ENCODE results near the gene CHD9NB. TPM values are rescaled to one million over a fixed set of nuclear protein-coding genes. Genes with fewer than 3 reads are reported as not detected.
"Not testable (repeated sequence)": the region's sequence is repeated elsewhere in the genome, so short reads cannot be mapped to it uniquely, and the experiment has no call there.

The CHD9NB gene
- total RNA-seq, 1 donor from 2014 or later: 1.1 TPM

DNA sequence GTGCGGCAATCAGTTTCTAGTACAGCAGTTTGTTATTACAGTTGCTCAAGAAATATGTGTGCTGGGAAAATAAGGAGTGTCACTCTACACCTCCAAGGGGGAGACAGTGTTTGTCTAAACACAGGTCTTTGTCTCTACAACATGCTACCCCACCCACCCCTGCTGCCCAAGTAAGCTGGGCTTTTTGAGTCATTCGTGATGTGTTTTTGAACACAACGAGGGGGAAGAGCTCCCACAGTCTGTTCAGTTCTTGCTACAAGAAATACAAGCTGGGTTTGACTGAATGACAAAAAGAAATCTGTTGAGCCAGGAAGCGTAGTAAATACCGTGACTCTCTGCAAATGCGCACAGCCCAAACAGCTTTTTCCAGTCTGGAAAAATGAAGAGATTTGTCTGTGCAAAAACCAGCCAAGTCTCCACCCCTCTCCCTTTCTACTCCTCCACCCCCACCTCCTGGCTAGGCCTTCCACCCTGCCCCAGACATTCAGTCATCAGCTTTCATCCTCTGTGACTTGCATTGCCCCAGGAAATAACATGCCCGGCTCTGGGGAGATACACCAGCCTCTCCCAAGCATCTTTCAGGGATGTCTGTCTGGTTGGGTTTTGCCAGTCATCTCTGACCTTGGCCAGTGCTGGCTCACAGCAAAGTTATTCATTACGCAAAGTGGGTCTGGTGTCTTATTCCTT, 27.8 kb upstream of the CHD9NB start:
- intact Hi-C loops (cut with micrococcal nuclease): no loop called here
- peaks cover 3% of the 10 kb centered on the region for H3K36me3 Mint-ChIP-seq (ENCODE audit: low read depth)
- no peak overlapping the region for H3K4me3 Mint-ChIP-seq
- H3K27me3 Mint-ChIP-seq (ENCODE audit: insufficient read depth): peaks cover under 1% of the 10 kb centered on the region
- no peak for DNase-seq (ENCODE audit: low spot score)
- peaks cover 3% of the 10 kb centered on the region for H3K9me3 Mint-ChIP-seq
- H3K4me1 Mint-ChIP-seq (ENCODE audit: low read depth): peaks cover 5% of the 10 kb centered on the region
- no peak overlapping the region for H3K27ac Mint-ChIP-seq

DNA sequence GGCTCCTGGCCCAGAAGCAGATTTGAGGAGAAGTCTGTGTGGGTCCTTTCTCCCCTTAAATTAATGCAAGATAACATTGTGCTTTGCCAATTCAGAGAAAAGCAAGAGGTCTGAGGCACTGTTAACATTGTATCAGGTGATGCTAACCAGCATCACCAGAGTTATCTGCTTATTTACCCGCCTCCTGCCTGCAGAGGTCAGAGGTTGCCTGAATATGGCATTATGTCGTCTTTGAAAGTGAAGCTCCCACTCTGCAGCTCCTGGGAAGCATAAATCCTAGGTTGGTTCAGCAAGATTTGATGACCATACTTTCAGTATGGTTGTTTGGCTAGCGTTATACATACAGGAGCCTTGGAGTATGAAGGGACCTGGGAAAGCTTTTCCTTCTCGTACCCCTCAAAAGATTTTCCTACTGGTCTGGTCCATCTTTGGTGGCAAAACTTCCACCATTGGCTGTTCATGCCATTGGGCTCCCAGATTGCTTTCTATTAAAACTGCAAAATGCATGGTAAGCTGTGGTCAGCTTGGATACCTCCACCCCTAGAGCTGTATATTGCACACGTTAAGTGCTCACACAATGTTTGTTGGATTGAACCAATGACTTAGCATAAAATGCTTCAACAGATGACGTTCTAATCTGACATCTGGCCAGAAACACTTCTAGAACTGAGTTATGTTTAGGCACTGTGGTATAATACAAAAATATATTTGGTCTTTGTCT, 26.2 kb upstream of the CHD9NB start:
- intact Hi-C loops (cut with micrococcal nuclease): no loop called here
- Mint-ChIP-seq H3K27me3 (ENCODE audit: insufficient read depth) (no peaks in the 10 kb centered on the region), H3K27ac (no peak overlapping the region)

DNA sequence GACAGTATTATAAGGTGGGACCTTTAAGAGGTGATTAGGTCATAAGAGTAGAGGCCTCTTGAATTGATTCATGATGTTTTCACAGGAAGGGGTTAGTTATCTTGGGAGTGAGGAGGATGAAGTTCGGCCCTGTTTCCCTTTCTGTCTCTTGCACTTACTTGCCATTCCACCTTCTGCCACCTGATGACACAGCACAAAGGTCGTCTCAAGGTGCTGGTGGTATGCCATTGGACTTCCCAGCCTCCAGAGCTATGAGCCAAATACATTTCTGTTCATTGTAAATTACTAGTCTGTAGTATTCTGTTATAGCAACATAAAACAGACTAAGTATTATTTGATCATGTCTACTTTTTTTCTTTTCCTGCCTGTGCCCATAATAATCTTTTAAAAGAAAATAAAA, 25.6 kb upstream of the CHD9NB start:
- Mint-ChIP-seq H3K36me3 (ENCODE audit: low read depth) (peaks cover 3% of the 10 kb centered on the region), H3K27me3 (ENCODE audit: insufficient read depth) (no peaks in the 10 kb centered on the region), H3K4me1 (ENCODE audit: low read depth) (no peaks in the 10 kb centered on the region), H3K4me3 (no peak overlapping the region), H3K27ac (no peak overlapping the region), H3K9me3 (peaks cover 4% of the 10 kb centered on the region)
- intact Hi-C loops (cut with micrococcal nuclease): no loop called here
- no peak for DNase-seq (ENCODE audit: low spot score)

More for the DNA sequence above, 26.2 kb upstream of the CHD9NB start:
- Mint-ChIP-seq H3K4me3 (no peak overlapping the region), H3K4me1 (ENCODE audit: low read depth) (peaks cover 2% of the 10 kb centered on the region), H3K9me3 (peaks cover 4% of the 10 kb centered on the region), H3K36me3 (ENCODE audit: low read depth) (peaks cover 3% of the 10 kb centered on the region)
- no peak for DNase-seq (ENCODE audit: low spot score)

DNA sequence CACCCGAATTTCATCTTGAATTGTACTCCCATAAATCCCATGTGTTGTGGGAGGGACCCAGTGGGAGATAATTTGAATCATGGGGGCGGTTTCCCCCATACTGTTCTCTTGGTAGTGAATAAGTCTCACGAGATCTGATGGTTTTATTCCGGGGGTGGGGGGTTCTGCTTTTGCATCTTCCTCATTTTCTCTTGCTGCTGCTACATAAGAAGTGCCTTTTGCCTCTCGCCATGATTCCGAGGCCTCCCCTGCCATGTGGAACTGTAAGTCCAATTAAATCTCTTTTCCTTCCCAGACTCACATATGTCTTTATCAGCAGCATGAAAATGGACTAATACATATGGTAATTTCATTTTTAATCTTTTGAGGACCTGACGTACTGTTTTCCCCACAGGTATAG, 22.8 kb upstream of the CHD9NB start:
- H3K4me3 Mint-ChIP-seq; H3K27me3 Mint-ChIP-seq (ENCODE audit: insufficient read depth); intact Hi-C loops (cut with micrococcal nuclease); DNase-seq (ENCODE audit: low spot score); H3K9me3 Mint-ChIP-seq; H3K4me1 Mint-ChIP-seq (ENCODE audit: low read depth); H3K36me3 Mint-ChIP-seq (ENCODE audit: low read depth); H3K27ac Mint-ChIP-seq: not testable (repeated sequence)

DNA sequence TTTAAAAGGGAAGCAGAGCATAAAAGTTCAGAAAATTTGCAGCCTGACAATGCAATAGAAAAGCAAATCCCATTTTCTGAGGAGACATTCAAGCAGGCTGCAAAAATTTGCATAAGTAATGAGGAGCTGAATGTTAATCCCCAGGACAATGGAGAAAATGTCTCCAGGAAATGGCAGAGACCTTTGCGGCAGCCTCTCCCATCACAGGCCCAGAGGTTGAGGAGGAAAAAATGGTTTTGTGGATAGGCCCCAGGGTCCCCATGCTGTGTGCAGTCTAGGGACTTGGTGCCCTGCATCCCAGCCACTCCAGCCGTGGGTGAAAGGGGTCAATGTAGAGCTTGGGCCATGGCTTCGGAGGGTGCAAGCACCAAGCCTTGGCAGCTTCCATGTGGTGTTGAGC, 21.6 kb upstream of the CHD9NB start:
- H3K27ac Mint-ChIP-seq; H3K9me3 Mint-ChIP-seq; intact Hi-C loops (cut with micrococcal nuclease); H3K36me3 Mint-ChIP-seq (ENCODE audit: low read depth); DNase-seq (ENCODE audit: low spot score); H3K27me3 Mint-ChIP-seq (ENCODE audit: insufficient read depth); H3K4me1 Mint-ChIP-seq (ENCODE audit: low read depth); H3K4me3 Mint-ChIP-seq: not testable (repeated sequence)

DNA sequence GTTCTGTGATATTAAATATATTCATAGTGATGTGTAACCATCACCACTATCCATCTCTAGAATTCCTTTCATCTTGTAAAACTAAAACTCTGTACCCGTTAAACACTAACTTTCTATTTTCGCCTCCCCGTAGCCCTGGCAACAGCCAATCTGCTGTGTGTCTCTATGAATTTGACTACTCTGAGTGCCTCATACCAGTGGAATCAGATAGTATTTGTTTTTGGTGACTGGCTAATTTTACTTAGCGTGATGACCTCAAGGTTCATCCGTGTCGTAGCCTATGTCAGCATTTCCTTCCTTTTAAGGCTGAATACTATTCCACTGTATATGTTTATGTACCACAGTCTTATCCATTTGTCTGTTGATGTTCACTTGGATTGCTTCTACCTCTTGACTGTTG, 20.3 kb upstream of the CHD9NB start:
- intact Hi-C loops (cut with micrococcal nuclease): no loop called here
- Mint-ChIP-seq H3K9me3 (peaks cover 4% of the 10 kb centered on the region), H3K27ac (no peak overlapping the region), H3K4me1 (ENCODE audit: low read depth) (peaks cover 14% of the 10 kb centered on the region), H3K4me3 (no peak overlapping the region), H3K36me3 (ENCODE audit: low read depth) (peaks cover 14% of the 10 kb centered on the region), H3K27me3 (ENCODE audit: insufficient read depth) (no peaks in the 10 kb centered on the region)
- DNase-seq (ENCODE audit: low spot score): no peak

DNA sequence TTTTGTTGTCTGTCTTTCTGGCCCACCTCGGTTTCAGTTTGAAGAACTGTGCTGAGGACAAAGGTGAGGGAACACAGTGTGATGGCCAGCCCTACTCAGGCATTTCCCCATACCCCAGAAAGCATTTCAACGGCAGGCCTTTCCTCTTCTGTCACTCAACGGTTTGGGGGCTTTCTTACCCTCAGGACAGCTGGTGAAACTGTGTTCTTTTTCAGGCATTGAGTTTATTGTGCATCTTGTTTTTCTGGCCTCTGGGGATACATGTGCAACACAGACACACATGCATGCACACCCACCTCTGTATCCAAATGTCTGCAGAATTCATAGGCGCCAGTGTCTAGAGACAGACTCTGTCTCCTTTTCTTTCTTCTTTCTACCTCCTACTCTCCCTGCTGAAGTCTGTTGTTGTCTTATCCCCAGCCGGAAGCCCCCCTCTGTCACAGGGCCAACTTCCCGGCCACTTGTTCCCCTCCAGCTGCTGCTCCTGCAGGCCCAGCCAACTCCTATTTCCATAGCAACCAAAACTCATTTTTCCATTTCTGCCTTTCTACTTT, 19.1 kb upstream of the CHD9NB start:
- Mint-ChIP-seq H3K9me3 (peaks cover 4% of the 10 kb centered on the region), H3K4me1 (ENCODE audit: low read depth) (peaks cover 16% of the 10 kb centered on the region), H3K27ac (no peak overlapping the region), H3K36me3 (ENCODE audit: low read depth) (peaks cover 14% of the 10 kb centered on the region), H3K4me3 (no peak overlapping the region), H3K27me3 (ENCODE audit: insufficient read depth) (no peaks in the 10 kb centered on the region)
- intact Hi-C loops (cut with micrococcal nuclease): no loop called here
- no peak for DNase-seq (ENCODE audit: low spot score)

DNA sequence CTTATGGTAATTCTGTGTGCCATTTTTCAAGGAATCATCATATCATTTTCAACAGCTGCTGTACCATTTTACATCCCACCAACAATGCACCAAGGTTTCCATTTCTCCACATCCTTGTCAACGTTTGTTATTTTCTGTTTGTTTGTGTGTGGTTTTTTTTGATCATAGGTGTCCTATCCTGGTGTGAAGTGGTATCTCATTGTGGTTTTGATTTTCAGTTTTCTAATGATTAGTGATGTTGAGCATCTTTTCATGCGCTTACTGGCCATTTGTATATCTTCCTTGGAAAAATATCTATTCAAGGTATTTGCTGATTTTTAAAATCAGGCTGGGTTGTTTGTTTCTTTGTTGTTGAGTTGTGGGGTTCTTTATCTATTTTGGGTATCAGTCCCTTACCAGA, 17.1 kb upstream of the CHD9NB start:
- Mint-ChIP-seq H3K36me3 (ENCODE audit: low read depth) (peaks cover 11% of the 10 kb centered on the region), H3K27me3 (ENCODE audit: insufficient read depth) (no peaks in the 10 kb centered on the region), H3K4me1 (ENCODE audit: low read depth) (peaks cover 19% of the 10 kb centered on the region)

DNA sequence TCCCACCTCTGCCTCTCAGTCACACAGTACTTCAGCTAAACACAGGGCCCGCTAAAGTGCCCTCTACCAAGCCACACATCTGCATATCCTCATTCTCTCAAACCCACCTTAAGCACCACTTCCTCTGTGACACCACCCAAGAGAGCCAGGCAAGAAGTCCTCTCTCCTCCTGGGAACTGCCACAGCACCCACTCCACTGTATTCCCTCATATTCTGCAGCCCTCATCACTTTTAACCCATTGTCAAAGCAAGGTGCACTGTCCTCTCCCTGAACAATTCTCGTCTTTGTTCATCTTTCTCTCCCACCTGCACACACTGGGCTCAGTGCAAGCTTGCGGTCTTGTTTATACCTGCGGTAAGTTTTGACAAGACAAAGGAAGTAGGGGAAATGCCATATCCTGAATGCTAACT, 15.7 kb upstream of the CHD9NB start:
- Mint-ChIP-seq H3K4me3 (no peak overlapping the region), H3K27ac (no peak overlapping the region), H3K36me3 (ENCODE audit: low read depth) (peaks cover 11% of the 10 kb centered on the region), H3K4me1 (ENCODE audit: low read depth) (peaks cover 19% of the 10 kb centered on the region), H3K27me3 (ENCODE audit: insufficient read depth) (no peaks in the 10 kb centered on the region), H3K9me3 (no peaks in the 10 kb centered on the region)
- DNase-seq (ENCODE audit: low spot score): no peak
- intact Hi-C loops (cut with micrococcal nuclease): no loop called here

More for the DNA sequence above, 17.1 kb upstream of the CHD9NB start:
- Mint-ChIP-seq H3K27ac (no peak overlapping the region), H3K4me3 (no peak overlapping the region), H3K9me3 (no peaks in the 10 kb centered on the region)
- DNase-seq (ENCODE audit: low spot score): no peak
- intact Hi-C loops (cut with micrococcal nuclease): no loop called here

DNA sequence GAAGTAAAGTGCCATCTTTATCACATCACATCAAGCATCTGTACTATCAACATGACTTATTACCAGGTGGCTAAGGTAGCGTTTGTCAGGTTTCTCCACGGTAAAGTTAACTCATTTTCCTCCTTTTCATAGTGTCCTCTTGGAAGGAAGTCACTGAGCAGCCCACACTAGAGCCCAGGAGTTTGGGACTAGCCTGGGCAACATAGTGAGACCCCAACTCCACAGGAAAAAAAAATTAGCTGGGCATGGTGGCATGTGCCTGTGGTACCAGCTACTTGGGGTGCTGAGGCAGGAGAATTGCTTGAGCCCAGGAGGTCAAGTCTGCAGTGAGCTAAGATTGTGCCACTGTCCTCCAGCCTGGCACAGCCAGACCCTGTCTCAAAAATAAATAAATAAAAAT, 15.0 kb upstream of the CHD9NB start:
- H3K27me3 Mint-ChIP-seq (ENCODE audit: insufficient read depth): no peaks in the 10 kb centered on the region
- no peak overlapping the region for H3K27ac Mint-ChIP-seq
- DNase-seq (ENCODE audit: low spot score): no peak
- no peaks in the 10 kb centered on the region for H3K9me3 Mint-ChIP-seq
- H3K4me3 Mint-ChIP-seq: no peak overlapping the region
- H3K4me1 Mint-ChIP-seq (ENCODE audit: low read depth): peaks cover 19% of the 10 kb centered on the region
- peaks cover 9% of the 10 kb centered on the region for H3K36me3 Mint-ChIP-seq (ENCODE audit: low read depth)
- intact Hi-C loops (cut with micrococcal nuclease): no loop called here

DNA sequence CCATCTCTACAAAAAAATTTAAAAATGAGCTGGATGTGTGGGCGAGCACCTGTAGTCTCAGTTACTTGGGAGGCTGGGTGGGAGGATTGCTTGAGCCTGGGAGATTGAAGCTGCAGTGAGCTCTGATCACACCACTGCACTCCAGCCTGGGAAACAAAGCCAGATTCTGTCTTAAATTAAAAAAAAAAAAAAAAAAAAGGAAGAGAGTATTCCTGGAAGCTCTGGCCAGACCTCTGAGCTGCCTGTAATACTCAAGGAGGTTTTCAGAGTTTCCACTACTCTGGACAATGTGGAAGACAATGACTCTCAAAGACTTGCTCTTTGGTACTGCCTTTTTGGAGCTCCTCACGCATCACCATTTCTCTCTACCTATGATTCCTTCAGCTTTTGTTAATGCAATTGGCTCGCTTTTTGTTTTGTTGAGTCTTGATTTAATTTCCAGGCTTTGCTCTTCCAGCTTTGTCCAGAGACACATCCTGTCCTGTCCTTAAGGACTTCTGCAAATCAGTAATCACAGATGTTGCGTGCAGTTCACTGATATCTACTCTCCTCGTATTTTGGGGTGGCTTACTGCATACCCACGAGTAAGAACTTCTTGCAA, 12.9 kb upstream of the CHD9NB start:
- intact Hi-C loops (cut with micrococcal nuclease): no loop called here
- H3K27ac Mint-ChIP-seq: no peak overlapping the region
- H3K9me3 Mint-ChIP-seq: no peaks in the 10 kb centered on the region
- peaks cover 8% of the 10 kb centered on the region for H3K36me3 Mint-ChIP-seq (ENCODE audit: low read depth)
- H3K27me3 Mint-ChIP-seq (ENCODE audit: insufficient read depth): no peaks in the 10 kb centered on the region
- DNase-seq (ENCODE audit: low spot score): no peak
- peaks cover 35% of the 10 kb centered on the region for H3K4me1 Mint-ChIP-seq (ENCODE audit: low read depth)
- no peak overlapping the region for H3K4me3 Mint-ChIP-seq

DNA sequence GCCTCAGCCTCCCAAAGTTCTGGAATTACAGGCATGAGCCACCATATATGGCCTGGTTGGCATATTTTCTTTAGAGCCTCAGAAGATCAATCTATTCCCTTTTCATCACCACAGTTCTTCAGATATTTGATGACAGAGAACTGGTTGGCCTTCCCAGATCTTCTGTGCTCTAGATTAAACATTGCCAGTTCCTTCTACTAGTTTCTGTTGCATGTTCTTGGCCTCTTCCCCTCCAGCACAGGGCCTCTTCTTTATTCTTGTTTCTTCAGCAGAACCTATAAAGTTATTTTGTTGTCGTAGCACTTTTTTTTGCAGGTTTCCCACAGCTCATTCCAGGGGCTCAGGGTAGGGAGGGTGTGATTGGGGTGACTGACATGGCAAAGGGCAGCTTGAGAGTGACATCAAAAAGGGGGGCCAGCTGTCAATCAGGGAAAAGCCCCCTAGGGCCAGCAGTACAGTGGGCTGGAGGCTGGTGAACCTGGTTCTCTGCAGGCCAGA, 11.4 kb upstream of the CHD9NB start:
- peaks cover 4% of the 10 kb centered on the region for H3K36me3 Mint-ChIP-seq (ENCODE audit: low read depth)
- intact Hi-C loops (cut with micrococcal nuclease): no loop called here
- no peak overlapping the region for H3K27ac Mint-ChIP-seq
- H3K4me1 Mint-ChIP-seq (ENCODE audit: low read depth): peaks cover 28% of the 10 kb centered on the region
- no peak for DNase-seq (ENCODE audit: low spot score)
- H3K27me3 Mint-ChIP-seq (ENCODE audit: insufficient read depth): no peaks in the 10 kb centered on the region
- no peak overlapping the region for H3K4me3 Mint-ChIP-seq
- no peaks in the 10 kb centered on the region for H3K9me3 Mint-ChIP-seq

DNA sequence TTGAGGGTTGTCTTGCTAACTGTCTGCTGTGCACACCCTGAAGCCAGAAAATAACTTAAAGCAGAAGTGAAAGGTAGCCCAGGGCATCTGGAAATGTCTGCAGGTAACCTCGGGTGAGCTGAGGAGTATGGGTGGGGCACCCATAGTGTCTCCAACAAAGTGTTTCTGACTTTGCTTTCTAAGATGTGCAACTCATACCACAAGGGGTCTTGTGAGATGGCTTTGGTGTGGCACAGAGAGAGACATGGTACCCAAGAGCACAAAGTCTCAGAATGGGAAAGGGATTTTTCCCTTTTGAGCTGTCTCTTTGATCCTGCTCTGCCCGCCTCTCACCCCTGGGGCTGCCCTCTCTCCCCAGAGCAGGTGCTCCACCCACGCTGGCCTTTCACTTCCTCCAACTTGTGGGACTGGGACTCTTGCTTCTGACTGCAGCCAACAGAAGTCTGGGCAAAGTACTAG, 9.0 kb upstream of the CHD9NB start:
- Mint-ChIP-seq H3K4me3 (peak overlapping the region; percentile 24), H3K4me1 (ENCODE audit: low read depth) (peaks cover 23% of the 10 kb centered on the region)
- intact Hi-C loops (cut with micrococcal nuclease): no loop called here

More for the DNA sequence above, 9.0 kb upstream of the CHD9NB start:
- H3K27ac Mint-ChIP-seq: peak overlapping the region; percentile 61
- H3K27me3 Mint-ChIP-seq (ENCODE audit: insufficient read depth): no peaks in the 10 kb centered on the region
- no peak for DNase-seq (ENCODE audit: low spot score)
- H3K9me3 Mint-ChIP-seq: no peaks in the 10 kb centered on the region
- H3K36me3 Mint-ChIP-seq (ENCODE audit: low read depth): no peaks in the 10 kb centered on the region

All from activated T-helper 1 cell treated with anti-CD3 and anti-CD28 coated beads, Interleukin-12 subunit alpha, Interleukin-12 subunit beta, Interleukin-2, Interleukin-4 antibody, amounts not matched to agents 30 ng/mL and 10 ng/mL and 1 ng/mL, durations not matched to agents 14 hours and 24 hours and 36 hours (primary cell).